ENCODE measurements around the gene FGD2. TPM values are rescaled to one million over a fixed set of nuclear protein-coding genes. Genes with fewer than 3 reads are reported as not detected.

FGD2 gene, protein sequence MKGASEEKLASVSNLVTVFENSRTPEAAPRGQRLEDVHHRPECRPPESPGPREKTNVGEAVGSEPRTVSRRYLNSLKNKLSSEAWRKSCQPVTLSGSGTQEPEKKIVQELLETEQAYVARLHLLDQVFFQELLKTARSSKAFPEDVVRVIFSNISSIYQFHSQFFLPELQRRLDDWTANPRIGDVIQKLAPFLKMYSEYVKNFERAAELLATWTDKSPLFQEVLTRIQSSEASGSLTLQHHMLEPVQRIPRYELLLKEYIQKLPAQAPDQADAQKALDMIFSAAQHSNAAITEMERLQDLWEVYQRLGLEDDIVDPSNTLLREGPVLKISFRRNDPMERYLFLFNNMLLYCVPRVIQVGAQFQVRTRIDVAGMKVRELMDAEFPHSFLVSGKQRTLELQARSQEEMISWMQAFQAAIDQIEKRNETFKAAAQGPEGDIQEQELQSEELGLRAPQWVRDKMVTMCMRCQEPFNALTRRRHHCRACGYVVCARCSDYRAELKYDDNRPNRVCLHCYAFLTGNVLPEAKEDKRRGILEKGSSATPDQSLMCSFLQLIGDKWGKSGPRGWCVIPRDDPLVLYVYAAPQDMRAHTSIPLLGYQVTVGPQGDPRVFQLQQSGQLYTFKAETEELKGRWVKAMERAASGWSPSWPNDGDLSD
- 7.9 TPM for total RNA-seq
- long read RNA-seq, partial matches to known transcripts = 0 of 2 reads
- long read RNA-seq, other reads (novel, unspliced or antisense) = 1 of 2 reads

DNA sequence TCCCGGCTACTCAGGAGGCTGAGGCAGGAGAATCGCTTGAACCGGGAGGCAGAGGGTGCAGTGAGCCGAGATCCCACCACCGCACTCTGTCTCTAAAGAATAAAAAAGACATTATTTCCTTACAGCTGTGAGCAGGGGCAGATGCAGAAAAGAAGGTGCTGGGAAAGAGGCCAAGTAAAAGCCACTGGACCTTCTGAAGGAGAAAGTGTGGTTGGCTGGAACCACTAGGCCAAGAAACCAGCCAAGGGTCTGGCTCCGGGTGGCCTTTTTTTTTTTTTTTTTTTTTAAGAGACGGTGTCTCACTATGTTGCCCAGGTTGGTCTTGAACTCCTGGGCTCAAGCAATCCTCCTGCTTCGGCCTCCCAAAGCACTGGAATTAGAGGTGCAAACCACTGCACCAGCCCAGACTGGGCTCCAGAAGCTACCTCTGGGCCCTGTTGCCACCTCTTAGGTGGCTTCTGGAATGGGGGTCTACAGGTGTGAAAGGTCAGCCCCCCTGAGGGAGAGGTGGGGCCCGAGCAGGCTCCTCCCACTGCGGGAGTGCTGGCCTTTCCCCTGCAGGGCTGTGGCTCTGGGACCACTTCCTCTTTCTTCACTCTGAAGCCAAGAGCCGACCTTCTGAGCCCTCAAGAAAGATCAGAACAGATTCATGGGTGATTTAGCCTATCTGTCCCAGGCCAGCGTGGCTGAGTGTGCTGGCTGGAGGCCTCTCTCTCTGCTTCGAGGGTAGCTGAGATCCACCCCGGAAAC is at the start of gene FGD2:
TSS of gene FGD2 (plus strand) at position 595 of the 750 bp plus-strand sequence. CDS start 163 bp downstream, outside the sequence.
- ATAC-seq (peak; percentile 22), DNase-seq (ENCODE audit: missing footprints) (no peak)
- intact Hi-C loops (cut with DNase I) = no loop called here

DNA sequence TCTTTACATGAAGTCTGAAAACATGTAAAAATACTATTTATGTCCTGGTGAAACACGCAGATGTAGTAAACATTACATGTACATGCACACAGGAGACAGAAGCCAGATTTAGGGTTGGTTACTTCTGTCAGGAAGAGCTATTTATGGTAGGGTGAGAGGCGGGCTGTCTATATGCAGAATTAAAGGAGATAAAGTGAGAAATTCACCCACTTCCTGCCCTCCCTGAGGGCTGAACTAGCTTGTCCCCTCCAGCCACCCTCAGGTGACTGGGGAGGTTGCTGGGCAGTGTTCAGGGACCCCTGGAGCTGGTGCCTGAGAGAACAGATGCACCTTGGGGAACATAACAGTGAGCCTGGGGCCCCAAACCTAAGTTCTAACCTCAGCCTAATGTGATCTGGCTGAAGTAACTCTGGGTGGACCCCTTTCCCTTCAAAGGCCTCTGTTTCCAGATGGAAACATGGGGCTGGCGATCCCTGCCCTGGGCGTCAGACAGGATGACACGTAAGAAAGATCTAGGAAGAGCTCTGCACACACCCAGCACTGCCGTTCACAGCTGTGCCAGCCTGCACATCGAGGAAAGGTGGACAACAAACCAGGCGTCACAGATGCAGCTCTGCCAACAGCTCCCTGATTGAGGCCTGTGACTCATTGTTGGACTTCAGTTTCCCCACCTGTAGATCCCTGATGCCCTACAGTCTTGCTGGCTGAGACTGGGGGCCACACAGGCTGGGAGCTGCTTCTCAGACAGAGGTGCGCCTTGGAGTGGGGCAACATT is 49.6 kb upstream of the FGD2 start:
- intact Hi-C loops (cut with DNase I) = no loop called here
- no peak for ATAC-seq
- DNase-seq (ENCODE audit: missing footprints) = no peak

DNA sequence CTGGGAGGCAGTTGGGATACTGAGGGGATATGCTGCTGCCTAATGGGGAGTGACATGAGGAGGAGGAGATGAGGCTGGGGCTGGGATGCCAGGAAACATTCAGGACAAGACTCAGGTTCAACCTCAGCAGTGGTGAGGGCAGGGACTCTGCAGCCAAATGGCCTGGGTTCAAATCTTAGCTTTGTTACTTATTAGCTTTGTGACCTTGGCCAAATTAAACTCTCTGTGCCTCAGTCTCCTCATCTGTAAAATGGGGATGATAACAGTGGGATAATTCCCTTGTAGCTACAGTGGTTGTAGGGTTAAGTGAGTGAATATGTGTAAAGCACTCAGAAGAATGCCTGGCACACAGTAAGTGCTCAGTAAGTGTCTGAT is 49.0 kb upstream of the FGD2 start:
- DNase-seq (ENCODE audit: missing footprints) = no peak
- no peak for ATAC-seq
- intact Hi-C loops (cut with DNase I) = no loop called here

DNA sequence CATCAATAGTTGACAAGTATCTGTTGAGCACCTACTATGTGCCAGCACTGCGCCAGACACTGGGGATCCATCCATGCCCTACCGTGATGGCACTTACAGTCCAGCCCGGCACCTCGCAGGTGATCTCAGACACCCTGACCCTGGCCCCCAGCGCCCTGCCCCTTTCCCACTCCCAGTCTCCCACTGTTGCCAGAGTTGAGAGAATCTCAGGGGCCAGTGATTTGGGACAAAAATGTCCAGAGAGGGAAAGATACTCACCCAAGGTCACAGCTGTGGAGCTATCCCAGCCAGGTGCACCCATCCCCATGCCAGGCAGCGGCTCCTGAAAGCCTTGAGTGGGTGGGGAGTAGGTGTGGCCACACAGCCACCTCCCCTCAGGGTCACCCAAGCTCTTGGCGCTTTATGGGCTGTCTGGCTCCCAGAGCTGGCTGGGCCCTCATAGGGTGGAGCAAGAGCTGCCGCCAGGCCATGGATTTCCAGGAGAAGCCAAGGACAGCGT is 47.6 kb upstream of the FGD2 start:
- ATAC-seq (peak; percentile 37), DNase-seq (ENCODE audit: missing footprints) (no peak)
- intact Hi-C loops (cut with DNase I) = no loop called here

DNA sequence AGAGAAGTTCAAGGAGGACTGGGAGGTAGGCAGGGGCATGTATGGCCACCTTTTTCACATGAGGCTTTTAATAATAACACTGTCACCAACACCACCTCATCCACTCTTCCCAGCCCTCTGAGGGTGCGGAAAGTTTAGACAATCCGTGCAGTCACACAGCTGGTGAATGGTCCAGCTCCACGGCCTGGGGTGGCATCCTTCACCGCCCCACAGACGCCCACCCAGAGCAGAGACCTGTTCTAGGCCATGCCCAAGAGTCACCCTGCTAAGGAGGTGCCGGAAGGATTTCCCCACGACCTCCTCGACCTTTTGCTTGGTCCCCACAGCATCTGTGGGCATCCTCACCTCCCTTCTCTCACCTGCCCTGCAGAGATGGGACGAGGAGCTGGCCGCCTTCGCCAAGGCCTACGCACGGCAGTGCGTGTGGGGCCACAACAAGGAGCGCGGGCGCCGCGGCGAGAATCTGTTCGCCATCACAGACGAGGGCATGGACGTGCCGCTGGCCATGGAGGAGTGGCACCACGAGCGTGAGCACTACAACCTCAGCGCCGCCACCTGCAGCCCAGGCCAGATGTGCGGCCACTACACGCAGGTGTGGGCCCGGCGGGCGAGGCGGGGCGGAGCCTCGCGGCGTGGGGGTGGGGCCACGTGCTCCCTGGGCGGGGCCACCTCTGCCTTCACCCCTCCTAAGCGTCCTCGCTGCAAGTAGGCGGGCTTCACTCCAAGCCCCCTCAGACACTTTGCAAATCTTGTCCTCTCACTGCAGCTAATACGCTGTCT is 46.5 kb upstream of the FGD2 start:
- DNase-seq (ENCODE audit: missing footprints) (no peak), ATAC-seq (no peak)
- intact Hi-C loops (cut with DNase I) = no loop called here

DNA sequence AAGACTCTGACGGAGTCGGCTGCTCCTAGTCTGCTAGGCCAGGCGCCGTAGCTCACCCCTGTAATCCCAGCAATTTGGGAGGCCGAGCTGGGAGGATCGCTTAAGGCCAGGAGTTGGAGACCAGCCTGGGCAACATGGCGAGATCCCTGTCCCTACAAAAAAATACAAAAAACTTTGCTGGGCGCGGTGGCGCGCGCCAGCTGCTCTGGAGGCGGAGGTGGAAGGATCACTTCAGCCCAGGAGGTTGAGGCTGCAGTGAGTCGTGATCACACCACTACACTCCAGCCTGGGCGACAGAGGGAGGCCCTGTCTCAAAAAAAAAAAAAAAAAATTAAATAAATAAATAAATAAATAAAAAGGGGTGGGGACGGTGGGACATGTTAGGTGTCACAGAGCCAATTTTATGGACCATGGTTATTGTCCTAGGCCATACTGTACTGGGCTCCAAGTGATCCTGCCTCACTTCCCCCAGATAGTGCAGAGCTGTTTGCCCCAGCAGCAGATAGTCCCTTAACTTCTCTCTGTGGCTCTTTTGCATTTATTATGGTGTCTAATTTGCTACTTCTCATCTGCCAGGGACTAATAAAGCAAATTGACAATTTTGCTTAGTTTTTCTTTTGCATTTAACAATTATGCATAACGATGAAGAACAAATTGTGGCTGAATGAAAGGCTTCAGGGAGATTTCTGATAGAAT is 45.8 kb upstream of the FGD2 start:
- DNase-seq (ENCODE audit: missing footprints) (no peak), ATAC-seq (no peak)
- intact Hi-C loops (cut with DNase I) = loop anchor here (5.0 kb wide), 1 partner anchor 42 kb away; no protein-coding TSS in a partner anchor

DNA sequence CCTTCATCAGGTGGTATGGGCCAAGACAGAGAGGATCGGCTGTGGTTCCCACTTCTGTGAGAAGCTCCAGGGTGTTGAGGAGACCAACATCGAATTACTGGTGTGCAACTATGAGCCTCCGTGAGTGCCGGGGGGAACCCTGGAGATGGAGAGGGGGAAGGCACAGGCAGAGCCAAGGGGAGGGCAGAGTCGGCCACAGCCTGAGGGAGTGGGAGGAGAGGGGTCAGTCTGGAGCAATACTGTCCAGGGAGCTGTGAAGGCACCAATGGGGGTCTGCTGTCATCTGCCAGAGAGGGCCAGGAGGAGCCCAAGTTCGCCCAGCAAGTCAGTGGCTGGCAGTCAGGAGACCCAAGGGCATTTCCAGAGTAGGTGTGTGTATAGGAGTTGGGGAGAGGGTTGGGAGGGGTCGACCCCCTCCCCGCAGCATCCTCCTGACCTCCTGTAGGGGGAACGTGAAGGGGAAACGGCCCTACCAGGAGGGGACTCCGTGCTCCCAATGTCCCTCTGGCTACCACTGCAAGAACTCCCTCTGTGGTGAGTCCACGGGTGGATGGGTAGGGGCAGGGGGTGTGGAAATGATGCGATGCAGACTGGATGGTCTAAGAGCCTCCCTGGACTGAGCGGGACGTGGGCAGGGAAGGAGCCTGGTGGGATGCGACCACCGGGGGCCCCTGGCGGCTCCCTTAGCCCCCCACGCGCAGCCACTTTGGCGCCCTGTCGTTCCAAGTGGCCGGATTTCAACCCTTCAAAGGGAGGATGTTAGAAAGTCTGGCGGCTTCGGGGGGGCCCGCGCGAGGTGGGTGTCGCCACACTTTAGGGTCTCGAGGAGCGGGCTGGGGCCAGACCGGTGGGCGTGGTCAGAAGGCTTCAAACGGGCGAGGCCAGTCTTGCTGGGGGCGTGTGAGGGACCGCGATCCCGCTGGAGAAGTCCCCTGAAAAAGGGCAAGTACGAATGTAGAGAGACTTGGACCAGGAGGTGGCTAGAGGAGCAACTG is 43.7 kb upstream of the FGD2 start:
- no peak for DNase-seq (ENCODE audit: missing footprints)
- no peak for ATAC-seq
- intact Hi-C loops (cut with DNase I) = loop anchor here (5.0 kb wide), 1 partner anchor 44 kb away; no protein-coding TSS in a partner anchor

DNA sequence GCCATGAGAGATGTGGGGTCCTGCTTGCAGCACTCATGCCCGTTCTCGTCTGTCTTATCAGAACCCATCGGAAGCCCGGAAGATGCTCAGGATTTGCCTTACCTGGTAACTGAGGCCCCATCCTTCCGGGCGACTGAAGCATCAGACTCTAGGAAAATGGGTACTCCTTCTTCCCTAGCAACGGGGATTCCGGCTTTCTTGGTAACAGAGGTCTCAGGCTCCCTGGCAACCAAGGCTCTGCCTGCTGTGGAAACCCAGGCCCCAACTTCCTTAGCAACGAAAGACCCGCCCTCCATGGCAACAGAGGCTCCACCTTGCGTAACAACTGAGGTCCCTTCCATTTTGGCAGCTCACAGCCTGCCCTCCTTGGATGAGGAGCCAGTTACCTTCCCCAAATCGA is 42.6 kb upstream of the FGD2 start:
- peak; percentile 90 for DNase-seq (ENCODE audit: missing footprints)
- ATAC-seq = peak; percentile 20
- intact Hi-C loops (cut with DNase I) = loop anchor here (5.0 kb wide), 1 partner anchor 46 kb away; no protein-coding TSS in a partner anchor

DNA sequence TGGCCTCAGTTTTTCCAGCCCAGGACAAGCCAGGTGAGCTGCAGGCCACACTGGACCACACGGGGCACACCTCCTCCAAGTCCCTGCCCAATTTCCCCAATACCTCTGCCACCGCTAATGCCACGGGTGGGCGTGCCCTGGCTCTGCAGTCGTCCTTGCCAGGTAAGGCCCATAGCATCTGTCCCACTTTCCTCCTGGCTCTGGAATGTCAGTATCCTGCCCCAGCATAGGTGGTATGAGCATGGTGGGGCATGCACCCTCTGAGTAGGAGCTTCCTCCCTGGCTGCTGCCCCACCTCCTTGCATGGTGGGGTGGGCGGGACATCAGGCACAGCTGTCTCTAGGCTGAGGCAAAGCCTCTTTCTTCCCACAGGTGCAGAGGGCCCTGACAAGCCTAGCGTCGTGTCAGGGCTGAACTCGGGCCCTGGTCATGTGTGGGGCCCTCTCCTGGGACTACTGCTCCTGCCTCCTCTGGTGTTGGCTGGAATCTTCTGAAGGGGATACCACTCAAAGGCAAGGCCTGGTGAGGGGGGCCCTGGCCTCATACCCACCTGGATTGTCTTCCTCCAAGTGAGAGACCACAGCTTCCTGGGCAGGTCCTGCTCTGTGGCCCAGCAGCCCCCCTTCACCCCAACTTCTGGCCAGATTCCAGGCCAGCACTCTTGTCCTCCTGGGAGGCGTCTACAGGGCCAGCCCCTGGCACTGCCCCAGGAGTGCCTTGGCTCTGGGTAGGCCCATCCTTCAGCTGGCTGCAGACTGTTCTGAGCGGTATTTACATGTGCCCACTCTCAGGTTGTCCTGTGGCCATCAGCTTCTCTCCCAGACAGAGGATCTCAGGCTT is 41.8 kb upstream of the FGD2 start:
- DNase-seq (ENCODE audit: missing footprints) (no peak), ATAC-seq (peak; percentile 31)
- intact Hi-C loops (cut with DNase I) = loop anchor here (5.0 kb wide), 1 partner anchor 46 kb away; no protein-coding TSS in a partner anchor

DNA sequence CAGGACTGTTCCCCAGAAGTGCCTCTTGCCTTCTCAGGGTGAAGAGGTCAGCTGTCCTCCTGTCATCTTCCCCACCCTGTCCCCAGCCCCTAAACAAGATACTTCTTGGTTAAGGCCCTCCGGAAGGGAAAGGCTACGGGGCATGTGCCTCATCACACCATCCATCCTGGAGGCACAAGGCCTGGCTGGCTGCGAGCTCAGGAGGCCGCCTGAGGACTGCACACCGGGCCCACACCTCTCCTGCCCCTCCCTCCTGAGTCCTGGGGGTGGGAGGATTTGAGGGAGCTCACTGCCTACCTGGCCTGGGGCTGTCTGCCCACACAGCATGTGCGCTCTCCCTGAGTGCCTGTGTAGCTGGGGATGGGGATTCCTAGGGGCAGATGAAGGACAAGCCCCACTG is 41.1 kb upstream of the FGD2 start:
- no peak for ATAC-seq
- intact Hi-C loops (cut with DNase I) = loop anchor here (5.0 kb wide), 1 partner anchor 47 kb away; no protein-coding TSS in a partner anchor
- DNase-seq (ENCODE audit: missing footprints) = no peak

DNA sequence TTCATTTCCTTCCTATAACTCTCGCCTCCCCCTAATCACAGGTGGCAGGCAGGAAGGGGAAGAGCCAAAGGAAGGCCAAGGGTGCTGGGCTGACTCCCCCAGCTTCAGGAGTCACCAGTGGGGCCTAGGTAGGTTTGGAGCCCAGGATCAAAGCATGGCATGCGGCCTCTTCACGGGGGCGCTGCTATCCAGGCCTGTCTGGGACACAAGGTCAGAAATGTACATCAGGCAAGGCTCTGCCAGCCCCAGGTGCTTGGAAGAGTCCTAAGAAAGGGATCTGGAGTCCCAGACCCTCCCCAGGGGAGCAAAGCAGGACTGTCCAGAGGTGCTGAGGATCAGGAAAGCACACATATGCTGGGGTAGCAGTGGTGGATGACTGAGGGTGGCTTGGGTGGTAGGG is 40.5 kb upstream of the FGD2 start:
- DNase-seq (ENCODE audit: missing footprints) = no peak
- no peak for ATAC-seq
- intact Hi-C loops (cut with DNase I) = loop anchor here (5.0 kb wide), 1 partner anchor 48 kb away; no protein-coding TSS in a partner anchor

DNA sequence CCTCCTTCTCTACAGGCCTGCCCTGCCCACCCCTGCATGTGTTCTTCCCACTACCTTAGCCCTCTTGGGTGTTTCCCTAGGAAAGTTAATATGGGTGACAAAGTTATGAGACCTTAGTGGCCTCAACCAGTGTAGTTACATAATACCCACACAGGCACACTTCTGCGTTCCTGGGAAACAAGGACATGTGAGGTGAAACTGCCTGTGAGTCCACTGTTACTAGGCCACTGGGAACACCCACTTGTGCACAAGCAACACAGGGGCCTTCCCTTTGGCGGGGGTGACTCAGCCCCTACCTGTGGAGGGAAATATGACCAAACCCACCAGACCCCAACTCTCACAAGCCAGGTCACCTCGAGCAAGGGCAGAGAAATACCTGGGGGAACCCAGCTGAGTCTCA is 38.2 kb upstream of the FGD2 start:
- intact Hi-C loops (cut with DNase I) = no loop called here
- ATAC-seq = peak; percentile 11

DNA sequence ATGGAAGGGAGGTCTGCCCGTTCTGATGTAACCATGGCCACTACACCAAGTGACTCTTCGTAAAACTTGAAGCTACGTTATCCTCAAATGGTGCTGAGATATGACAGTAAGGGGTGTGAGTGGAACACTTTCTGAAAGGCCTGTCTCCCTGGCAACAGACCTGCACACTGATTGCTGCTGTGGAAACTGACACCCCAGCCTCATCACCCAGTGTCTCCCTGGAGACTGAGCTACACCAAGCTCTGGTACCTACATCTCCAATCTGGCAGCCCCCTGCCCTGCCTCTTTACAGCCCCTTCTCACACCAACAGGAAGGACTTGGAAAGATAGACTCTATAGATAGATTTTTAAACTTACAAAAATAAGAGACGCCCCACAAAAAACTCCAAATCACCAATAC is 37.7 kb upstream of the FGD2 start:
- no peak for DNase-seq (ENCODE audit: missing footprints)
- ATAC-seq = no peak
- intact Hi-C loops (cut with DNase I) = no loop called here

More for the DNA sequence above, 38.2 kb upstream of the FGD2 start:
- DNase-seq (ENCODE audit: missing footprints) = no peak

DNA sequence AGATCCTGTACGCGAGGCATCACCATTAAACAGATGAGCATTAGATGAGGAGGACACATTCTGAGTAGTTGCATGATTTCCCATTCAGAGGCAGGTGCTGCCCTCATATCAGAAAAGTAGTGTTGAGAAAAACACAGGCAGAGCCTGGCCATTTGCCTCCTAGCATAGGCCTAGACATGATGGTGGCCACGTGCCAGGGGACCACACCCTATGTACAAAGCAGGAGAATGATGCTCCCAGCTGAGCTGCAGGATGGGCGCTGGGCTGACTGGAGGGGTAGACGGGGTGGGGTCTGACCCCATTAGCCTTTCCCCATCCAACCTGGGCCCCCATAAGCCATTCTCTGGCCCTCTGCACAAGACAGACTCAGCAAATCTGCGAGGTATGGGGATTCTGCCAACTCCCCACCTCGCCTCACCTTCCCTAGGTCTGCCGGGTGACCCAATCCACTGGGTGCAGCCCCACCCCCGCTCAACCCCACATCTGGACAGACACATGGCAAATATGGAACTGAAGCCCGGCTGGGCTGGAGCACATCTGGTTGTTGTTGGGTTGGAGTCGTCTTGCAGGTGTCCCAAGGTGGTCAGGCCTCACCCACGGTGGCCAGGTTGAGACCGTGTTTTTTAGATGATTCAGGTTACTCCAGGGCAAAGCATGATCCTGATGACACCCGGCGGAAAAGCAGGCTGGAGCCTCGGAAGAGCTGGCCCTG is 37.0 kb upstream of the FGD2 start:
- peak; percentile 80 for DNase-seq (ENCODE audit: missing footprints)
- intact Hi-C loops (cut with DNase I) = no loop called here
- ATAC-seq = no peak

All from Right ventricle myocardium inferior (tissue), 1 donor.